ENCODE measurements around the gene CEP112. TPM values are rescaled to one million over a fixed set of nuclear protein-coding genes. Genes with fewer than 3 reads are reported as not detected.

Gene CEP112
- total and polyA plus RNA-seq, 2 donors (not counting 3 experiments of a cell fraction or from before 2014, with no cell fraction given) = 1.5 to 25.3 TPM

- FAIRE-seq = no peak
- H3K27ac ChIP-seq (ENCODE audit: insufficient read depth, low read depth, low read length) = no peak overlapping the region
- ChIA-PET CTCF (interaction anchor here (1.3 kb wide), 1 partner anchor 12 kb away, joined by 3 read pairs; no protein-coding TSS in a partner anchor), POLR2A (no interaction called here)
- peaks cover under 1% of the 10 kb centered on the region for H3K4me1 ChIP-seq (ENCODE audit: control insufficient read depth, extremely low read depth, insufficient read depth, low read length)
- H4K20me1 ChIP-seq (replicated peaks; ENCODE audit: control insufficient read depth, extremely low read depth, insufficient read depth, low read length) = no peaks in the 10 kb centered on the region
- H3K9ac ChIP-seq (replicated peaks; ENCODE audit: extremely low read depth, insufficient read depth, low read length) = no peak overlapping the region
- no peaks in the 10 kb centered on the region for H3K9me1 ChIP-seq (replicated peaks; ENCODE audit: control insufficient read depth, extremely low read depth, insufficient read depth, low read length)
- H3K4me2 ChIP-seq (ENCODE audit: insufficient read depth, low read length) = no peak overlapping the region
- H3K27me3 ChIP-seq (ENCODE audit: control insufficient read depth in 2 of 2, insufficient read depth in 2 of 2, low read length in 2 of 2) = no peaks in the 10 kb centered on the region
- no peaks in the 10 kb centered on the region for H3K36me3 ChIP-seq (ENCODE audit: control insufficient read depth in 2 of 2, extremely low read depth in 1 of 2, insufficient read depth in 2 of 2, low read length in 2 of 2)
- no TSS peak for BruUV-seq (replicated peaks)
- TF ChIP-seq MYC (IDR thresholded peaks at IDR 0.05; ENCODE audit: low read depth, low read length) = no peak
- no peak for TF ChIP-seq POLR2A (IDR thresholded peaks at IDR 0.05; ENCODE audit: low read depth, low read length)
- TF ChIP-seq FOS (IDR thresholded peaks at IDR 0.05; ENCODE audit: borderline replicate concordance, insufficient read depth, low read length) = no peak
- no peak for TF ChIP-seq JUN (IDR thresholded peaks at IDR 0.05; ENCODE audit: borderline replicate concordance, insufficient read depth, insufficient read length, low read depth)
- TF ChIP-seq POLR2AphosphoS5 (IDR thresholded peaks at IDR 0.05; ENCODE audit: insufficient read depth, low read depth, low read length) = no peak
- no peak for TF ChIP-seq EZH2 (IDR thresholded peaks at IDR 0.05; ENCODE audit: borderline replicate concordance, low read depth, low read length, severe bottlenecking)
- no peak for TF ChIP-seq GATA2 (IDR thresholded peaks at IDR 0.05; ENCODE audit: insufficient read depth, insufficient read length, low read depth, low read length)
- no peak for TF ChIP-seq MAX (IDR thresholded peaks at IDR 0.05; ENCODE audit: insufficient read depth, insufficient read length)
- TF ChIP-seq, protein P1, sequence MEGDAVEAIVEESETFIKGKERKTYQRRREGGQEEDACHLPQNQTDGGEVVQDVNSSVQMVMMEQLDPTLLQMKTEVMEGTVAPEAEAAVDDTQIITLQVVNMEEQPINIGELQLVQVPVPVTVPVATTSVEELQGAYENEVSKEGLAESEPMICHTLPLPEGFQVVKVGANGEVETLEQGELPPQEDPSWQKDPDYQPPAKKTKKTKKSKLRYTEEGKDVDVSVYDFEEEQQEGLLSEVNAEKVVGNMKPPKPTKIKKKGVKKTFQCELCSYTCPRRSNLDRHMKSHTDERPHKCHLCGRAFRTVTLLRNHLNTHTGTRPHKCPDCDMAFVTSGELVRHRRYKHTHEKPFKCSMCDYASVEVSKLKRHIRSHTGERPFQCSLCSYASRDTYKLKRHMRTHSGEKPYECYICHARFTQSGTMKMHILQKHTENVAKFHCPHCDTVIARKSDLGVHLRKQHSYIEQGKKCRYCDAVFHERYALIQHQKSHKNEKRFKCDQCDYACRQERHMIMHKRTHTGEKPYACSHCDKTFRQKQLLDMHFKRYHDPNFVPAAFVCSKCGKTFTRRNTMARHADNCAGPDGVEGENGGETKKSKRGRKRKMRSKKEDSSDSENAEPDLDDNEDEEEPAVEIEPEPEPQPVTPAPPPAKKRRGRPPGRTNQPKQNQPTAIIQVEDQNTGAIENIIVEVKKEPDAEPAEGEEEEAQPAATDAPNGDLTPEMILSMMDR (IDR thresholded peaks at IDR 0.05; ENCODE audit: extremely low read depth in 1 of 2, insufficient read depth in 1 of 2, low read depth in 1 of 2, low read length in 2 of 2) = no peak
- no peaks in the 10 kb centered on the region for H3K79me2 ChIP-seq (ENCODE audit: control insufficient read depth, insufficient read depth, low read length)
- intact Hi-C loops (cut with micrococcal nuclease) = no loop called here
- no peak for DNase-seq (ENCODE audit: low read depth, low spot score)
- H2AFZ ChIP-seq (ENCODE audit: low read depth, low read length) = no peak overlapping the region
- no peaks in the 10 kb centered on the region for H3K9me3 ChIP-seq (replicated peaks; ENCODE audit: control insufficient read depth, insufficient read depth, low read length)
- no peak overlapping the region for H3K4me3 ChIP-seq (replicated peaks in 1 of 3; ENCODE audit: insufficient read depth in 1 of 3, low read depth in 1 of 3, low read length in 3 of 3)
- dilution Hi-C loops (cut with MboI; ENCODE audit: extremely low pct_ligation_motif_present, low sequenced_read_pairs) = no loop called here
Observed at GRCh38 chr17:65703891-65704290, 488.0 kb downstream of the CEP112 start.

Data from endothelial cell of umbilical vein (primary cell).